ENCODE measurements around the gene TEX52.

Gene TEX52

DNA sequence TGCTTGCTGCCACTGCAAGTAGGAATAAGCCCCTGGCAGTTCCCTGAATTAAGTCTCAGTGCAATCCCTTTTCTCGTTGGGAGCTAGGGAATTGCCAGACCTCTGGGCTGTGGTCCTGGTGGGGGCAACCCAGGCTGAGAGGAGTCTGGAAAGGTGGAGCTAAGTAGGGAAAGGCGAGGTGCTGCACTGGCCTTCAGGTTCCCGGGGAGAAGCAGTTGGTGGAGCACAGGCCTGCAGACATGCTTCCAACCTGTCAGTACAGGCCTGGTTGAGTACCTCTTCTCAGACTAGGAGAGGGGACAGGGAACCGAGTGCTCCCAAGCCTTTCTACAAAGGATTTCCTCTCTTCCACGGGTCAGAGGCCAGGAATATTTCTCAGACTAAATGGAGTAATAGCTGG is 23.5 kb downstream of the TEX52 start:
- DNase-seq (ENCODE audit: low read depth, low spot score) = no peak

DNA sequence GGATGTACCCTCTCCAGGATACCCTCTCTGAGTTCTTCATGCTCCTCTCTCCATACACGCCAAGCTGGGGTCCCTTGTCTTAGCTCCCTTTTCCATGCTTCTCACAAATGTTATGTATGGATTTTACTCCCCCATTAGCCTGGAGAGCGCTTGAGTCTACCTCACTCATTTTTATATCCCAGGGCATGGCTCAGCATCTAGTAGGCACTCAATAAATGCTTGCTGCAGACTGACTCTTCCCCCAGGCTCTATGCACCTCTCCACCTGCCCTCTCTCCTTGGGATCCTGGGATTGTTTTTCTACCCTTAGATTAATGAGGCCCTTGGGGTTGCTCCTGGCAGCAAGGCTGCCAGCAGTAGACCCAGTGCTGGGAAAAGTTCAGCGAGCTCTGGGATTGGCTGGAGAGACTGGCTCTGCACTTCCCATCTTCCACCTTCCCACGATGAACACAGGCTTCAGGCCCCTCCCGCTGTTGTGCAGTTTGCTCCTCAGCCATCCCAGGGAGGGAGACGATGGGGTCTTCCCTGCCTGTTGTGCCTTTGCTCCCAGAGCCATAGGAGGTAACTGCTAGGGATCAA is 24.2 kb downstream of the TEX52 start:
- no peak for DNase-seq (ENCODE audit: low read depth, low spot score)

GRCh38 chr12:2829275-2829674 is 27.6 kb downstream of the TEX52 start:
- DNase-seq (ENCODE audit: low read depth, low spot score) = no peak

DNA sequence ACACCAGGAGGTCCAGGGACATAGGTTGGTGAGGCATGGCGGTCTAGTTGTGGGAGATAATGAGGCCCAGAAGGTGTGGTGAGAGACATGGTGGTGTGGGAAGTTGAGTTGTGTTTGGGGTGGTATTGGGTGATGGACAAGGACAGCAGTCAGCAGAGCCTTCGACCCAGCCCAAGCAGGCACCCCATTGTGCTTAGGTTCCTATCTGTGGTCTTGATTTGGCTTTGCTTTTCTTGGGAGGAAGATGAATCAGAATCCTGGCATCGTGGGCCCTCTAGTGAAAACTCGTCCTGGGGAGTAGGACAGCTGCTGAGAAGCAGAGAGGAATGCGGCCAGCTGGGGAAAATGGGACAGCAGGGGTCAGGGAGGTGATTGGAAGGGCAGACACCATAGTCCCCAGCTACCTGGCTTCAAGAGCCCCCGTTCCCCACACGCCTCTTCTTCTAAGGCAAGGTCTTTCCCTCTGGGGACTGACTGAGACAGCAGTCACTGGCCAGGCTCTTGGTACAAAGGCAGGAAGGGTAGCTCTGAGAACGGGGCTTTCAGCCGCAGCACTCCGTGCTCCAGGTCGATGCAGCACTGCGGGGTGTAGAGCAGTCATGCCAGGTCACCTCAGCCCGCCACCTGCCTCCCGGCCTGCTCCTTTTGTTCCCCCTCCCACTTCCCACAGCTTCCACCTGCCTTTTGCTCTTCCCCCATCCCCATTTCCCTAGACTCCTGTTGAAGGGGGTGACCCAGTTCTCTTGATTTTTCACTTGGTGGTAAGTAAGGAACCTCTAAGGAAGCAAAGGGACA is 29.9 kb downstream of the TEX52 start:
- no peak for DNase-seq (ENCODE audit: low read depth, low spot score)

GRCh38 chr12:2826036-2826435 is 30.8 kb downstream of the TEX52 start:
- no peak for DNase-seq (ENCODE audit: low read depth, low spot score)

DNA sequence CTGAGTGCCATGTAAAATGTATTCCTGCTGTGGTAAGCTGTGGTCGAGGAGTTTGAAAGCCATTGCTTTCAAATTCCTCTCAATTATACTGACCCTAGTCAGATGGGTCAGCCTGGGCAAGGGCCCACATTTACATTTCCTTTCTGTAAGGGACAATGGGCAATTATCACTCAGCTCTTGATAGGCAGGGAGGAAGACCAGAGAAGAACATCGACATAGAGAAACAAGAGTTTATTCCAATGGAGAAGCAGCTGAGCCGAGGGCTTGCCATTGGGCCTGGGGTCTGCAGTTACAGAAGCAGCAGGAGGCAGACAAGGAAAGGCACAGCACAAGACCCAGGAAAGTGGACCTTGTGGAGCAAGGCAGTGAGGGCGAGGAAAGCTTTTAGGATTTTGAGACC is 31.7 kb downstream of the TEX52 start:
- DNase-seq (ENCODE audit: low read depth, low spot score) = no peak

- DNase-seq (ENCODE audit: low read depth, low spot score) = no peak
These were observed 32.3 kb downstream of the TEX52 start for GRCh38 chr12:2824541-2824940.

DNA sequence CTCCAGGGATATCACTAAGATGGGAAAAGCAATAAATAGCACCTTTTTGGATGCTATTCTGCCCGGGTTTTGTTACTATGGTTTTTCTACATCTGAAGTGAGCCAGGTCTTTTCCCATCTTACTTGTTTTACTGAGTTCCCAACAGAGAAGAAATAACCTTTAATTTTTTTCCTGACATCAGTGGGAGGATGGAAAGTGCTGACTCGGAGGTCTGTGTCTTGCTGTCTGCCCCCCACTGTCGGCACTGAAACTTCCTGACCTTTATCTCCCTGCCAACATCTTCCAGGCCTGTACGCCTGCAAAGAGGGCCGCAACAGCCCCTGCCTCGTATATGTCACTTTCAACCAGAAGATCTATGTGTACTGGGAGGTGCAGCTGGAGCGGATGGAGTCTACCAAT is 33.4 kb downstream of the TEX52 start:
- DNase-seq (ENCODE audit: low read depth, low spot score) = no peak

DNA sequence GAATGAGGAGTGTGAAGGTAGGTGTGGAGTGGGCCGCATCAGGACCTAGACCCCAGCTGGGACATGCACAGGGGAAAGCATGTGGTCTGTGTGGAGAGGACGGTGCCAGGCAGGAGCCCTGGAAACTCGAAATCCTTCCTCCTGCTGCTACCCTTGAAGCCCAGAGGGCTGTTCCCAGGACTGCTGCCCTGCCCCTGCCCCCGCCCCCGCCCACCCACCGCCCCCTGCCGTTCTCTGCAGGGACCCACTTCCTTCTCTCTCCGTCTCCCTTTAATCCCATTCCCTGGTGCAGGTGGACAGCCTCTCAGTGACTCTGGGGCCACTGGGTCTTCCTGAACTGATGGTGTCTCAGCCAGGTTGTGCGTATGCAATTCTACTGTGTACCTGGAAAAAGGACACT is 36.4 kb downstream of the TEX52 start:
- DNase-seq (ENCODE audit: low read depth, low spot score) = no peak

- no peak for DNase-seq (ENCODE audit: low read depth, low spot score)
These were observed 37.0 kb downstream of the TEX52 start for GRCh38 chr12:2819810-2820209.

- no peak for DNase-seq (ENCODE audit: low read depth, low spot score)
These were observed 43.3 kb downstream of the TEX52 start for GRCh38 chr12:2813214-2814185.

DNA sequence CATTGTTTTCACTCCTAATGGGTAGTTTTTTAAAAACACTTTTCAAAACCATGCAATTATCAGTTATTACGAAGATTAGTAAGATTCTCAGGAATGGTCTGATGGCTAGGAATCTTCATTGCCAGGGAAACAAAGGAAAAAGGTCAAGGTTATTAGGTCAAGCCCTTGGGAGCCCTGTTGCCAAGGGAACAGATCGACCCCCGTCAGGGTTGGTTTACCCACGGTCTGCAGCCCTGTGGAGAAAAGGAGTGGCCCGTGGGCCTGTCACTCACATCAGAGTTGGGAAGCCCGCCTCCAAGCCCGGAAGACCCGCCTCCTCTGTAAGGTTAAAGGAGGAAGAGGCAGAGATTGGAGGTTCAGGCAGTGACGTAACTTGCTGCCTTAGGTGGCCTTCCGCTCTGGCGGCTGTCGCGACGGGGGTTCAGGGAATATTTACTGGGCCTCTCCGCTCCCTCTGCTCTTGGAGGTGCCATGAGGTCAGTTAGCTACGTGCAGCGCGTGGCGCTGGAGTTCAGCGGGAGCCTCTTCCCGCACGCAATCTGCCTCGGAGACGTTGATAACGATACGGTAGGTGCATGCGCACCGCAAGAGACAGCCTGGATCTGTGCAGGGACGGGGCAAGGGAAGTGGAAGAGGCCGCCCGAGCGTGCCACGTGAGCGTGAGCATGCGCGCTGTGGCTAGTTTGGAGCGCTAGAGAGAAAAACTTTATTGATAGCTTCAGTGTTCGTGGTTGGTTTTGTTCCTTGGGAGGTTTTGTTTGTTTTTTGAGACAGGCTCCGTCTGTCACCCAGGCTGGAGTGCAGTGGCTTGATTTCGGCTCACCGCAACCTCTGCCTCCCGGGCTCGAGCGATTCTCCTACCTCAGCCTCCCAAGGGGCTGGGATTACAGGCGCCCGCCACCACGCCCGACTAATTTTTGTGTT is 44.3 kb downstream of the TEX52 start, which contains the start of gene ITFG2:
ITFG2 (plus strand) TSS at position 379 of the 924 bp plus-strand sequence; CDS start at position 472, 93 bp downstream.
- DNase-seq (ENCODE audit: low read depth, low spot score) = peak; percentile 94

DNA sequence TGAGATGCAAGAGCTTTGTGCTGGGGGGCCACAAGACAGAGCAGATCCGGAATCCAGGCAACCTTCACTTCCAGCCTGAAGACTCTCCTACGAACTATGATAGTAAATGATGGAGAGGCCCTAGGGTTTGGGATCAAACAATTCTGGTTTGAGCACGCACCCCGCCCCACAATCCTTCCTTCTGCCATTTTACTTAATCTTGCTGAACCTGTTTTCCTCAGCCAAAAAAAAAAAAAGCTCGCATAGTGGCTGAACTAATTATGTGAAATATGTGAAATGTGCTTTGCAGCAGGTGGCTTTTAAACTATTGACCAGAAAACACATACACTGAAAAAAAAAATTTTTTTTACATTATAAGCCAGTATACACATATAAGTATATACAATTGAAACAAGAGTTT is 45.0 kb downstream of the TEX52 start:
- no peak for DNase-seq (ENCODE audit: low read depth, low spot score)

- no peak for DNase-seq (ENCODE audit: low read depth, low spot score)
These were observed 50.1 kb downstream of the TEX52 start for GRCh38 chr12:2806700-2807099.

DNA sequence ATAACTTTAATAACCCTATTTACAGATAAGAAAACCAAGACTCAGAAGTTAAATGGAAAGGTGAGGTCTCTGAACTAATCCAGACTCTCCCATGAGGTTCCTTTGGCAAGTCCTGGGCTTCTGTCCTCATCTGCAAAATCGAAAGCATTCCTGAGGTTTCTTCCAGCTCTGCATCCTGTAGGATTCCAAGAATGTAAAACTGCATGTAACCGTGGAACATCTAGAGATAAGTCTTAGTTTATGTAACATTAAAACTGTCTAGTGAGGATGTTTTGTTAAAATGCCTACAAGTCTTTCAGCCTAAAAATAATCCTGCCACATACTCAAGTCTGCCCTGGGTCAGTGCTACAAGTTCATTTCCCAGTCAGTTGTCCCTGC is 51.7 kb downstream of the TEX52 start:
- DNase-seq (ENCODE audit: low read depth, low spot score) = no peak

DNA sequence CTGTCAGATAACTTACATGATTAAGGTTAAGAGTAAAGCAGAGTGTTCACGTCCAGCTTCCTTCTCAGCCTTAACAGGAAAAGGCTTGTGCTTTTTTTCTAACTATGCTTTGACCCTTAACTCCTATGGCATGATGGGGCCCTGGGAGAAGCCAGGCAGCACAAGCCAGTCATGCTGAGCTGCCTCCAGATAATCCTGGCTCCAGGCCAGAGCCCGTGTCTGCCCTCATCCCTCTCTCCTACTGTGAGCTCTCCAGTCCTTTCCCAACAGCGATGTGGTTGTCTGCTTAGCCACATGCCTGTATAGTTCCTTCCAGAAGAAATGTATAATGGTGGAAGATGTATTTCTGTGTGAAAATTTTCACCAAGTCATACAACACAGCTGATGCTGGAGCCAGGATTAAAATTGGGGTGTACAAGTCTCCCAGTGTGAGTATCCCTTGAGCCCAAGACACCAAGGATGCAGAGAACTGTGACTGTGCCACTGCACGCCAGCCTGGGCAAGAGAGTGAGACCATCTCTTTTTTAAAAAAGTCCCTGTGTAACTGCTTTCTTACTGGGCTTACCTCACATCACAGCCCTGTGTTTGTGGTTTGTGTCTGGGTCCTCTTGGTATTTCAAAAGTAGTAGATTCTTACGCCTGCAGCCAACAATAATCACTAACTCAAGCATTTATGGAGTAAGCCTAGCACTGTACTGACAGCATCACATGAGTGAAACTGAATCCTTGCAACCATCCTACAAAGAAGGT is 52.3 kb downstream of the TEX52 start:
- peak; percentile 80 for DNase-seq (ENCODE audit: low read depth, low spot score)

GRCh38 chr12:2803635-2804392 is 53.0 kb downstream of the TEX52 start:
- no peak for DNase-seq (ENCODE audit: low read depth, low spot score)

DNA sequence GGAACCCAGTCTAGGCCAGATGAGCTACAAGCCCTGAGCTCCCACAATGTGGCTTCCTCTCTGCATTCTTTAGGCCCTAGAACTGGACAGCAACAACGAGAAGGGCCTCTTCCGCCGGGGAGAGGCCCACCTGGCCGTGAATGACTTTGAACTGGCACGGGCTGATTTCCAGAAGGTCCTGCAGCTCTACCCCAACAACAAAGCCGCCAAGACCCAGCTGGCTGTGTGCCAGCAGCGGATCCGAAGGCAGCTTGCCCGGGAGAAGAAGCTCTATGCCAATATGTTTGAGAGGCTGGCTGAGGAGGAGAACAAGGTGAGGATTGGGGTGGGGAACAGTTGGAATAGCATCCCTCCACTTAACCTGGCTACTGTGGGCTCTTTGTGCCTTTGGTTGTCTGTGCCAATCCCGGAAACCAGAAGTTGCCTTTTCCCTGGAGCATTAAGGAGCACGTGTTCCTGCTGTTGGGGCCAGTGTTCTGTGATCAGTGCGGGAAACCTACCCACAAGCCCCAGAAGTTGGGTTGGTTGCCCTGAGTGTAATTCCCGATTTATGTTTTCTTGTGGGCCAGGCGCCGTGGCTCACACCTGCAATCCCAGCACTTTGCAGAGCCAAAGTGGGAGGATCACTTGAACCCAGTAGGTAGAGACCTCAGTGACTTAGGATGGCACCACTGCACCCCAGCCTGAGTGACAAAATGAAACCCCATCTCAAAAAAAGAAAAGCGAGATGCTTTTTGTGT is 55.6 kb downstream of the TEX52 start:
- DNase-seq (ENCODE audit: low read depth, low spot score) = no peak

DNA sequence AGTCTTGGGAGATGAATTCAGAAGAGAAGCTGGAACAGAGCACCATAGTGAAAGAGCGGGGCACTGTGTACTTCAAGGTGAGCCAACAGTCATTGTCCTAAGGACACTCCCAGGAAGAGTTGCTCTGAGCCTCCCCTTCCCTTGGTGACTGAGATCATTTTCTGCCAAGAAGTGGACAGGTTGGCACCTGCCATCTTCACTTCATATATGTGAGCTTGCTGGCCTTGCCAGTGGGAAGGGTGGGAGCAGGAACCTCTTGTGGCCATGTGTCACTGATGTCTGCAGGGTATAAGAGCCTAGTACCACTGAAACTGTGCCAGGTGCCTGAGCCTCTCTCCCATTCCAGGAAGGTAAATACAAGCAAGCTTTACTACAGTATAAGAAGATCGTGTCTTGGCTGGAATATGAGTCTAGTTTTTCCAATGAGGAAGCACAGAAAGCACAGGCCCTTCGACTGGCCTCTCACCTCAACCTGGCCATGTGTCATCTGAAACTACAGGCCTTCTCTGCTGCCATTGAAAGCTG is 56.7 kb downstream of the TEX52 start:
- no peak for DNase-seq (ENCODE audit: low read depth, low spot score)

Data from brain pericyte (primary cell).